GM04503 (cell line): ENCODE data around the gene FBP1.
"Not testable (repeated sequence)": the region's sequence is repeated elsewhere in the genome, so short reads cannot be mapped to it uniquely, and the experiment has no call there.

Experiments used
- DNase-seq: peaks from one replicate; pipeline ENCODE4 v3.0.0-alpha.2; 2012; ENCODE audit warnings: low read depth

The FBP1 gene

GRCh38 chr9:94568972-94569712, 70.2 kb downstream of the FBP1 start:
- DNase-seq, result no peak

GRCh38 chr9:94568250-94568889, 70.9 kb downstream of the FBP1 start:
- no peak for DNase-seq

GRCh38 chr9:94567271-94567670, 72.0 kb downstream of the FBP1 start:
- DNase-seq, result no peak

GRCh38 chr9:94566550-94566949, 72.8 kb downstream of the FBP1 start:
- no peak for DNase-seq

GRCh38 chr9:94564279-94564678, 75.0 kb downstream of the FBP1 start:
- not testable (repeated sequence) for DNase-seq

GRCh38 chr9:94563548-94563947, 75.8 kb downstream of the FBP1 start:
- no peak for DNase-seq

GRCh38 chr9:94560237-94560636, 79.1 kb downstream of the FBP1 start:
- DNase-seq, result no peak

- no peak for DNase-seq
These were observed 81.9 kb downstream of the FBP1 start for GRCh38 chr9:94557376-94557775.

- no peak for DNase-seq
These were observed 84.6 kb downstream of the FBP1 start, which contains the start of gene PCAT7 for GRCh38 chr9:94554439-94555331. PCAT7 (plus strand) TSS chr9:94555083.

- no peak for DNase-seq
These were observed 85.3 kb downstream of the FBP1 start for GRCh38 chr9:94554078-94554438.
